Keratinocyte (primary cell): ENCODE results near the gene PDILT.

Source experiments
- EZH2 ChIP-seq: IDR thresholded peaks from one replicate; pipeline ENCODE4 v1.6.1; 2012; ENCODE audit warnings: inconsistent platforms, mild to moderate bottlenecking, low read length, moderate library complexity
- TF ChIP-seq, protein P1 (sequence below), 3 experiments: IDR thresholded peaks in 1 of 3; conservative IDR thresholded peaks in 1 of 3; optimal IDR thresholded peaks in 1 of 3; 2 replicates in 2 of 3; 3 replicates in 1 of 3; pipeline versions ENCODE3 to v1.5.1; 2011; ENCODE audit warnings: low read length in 3 of 3, mild to moderate bottlenecking in 3 of 3, moderate library complexity in 2 of 3, control low read depth in 1 of 3, inconsistent platforms in 1 of 3; ENCODE audit not compliant: insufficient read depth in 2 of 3; ENCODE audit errors: extremely low read depth in 1 of 3

GRCh38 chr16:20369452-20370054 is 35.0 kb downstream of the PDILT start:
- TF ChIP-seq, protein P1, sequence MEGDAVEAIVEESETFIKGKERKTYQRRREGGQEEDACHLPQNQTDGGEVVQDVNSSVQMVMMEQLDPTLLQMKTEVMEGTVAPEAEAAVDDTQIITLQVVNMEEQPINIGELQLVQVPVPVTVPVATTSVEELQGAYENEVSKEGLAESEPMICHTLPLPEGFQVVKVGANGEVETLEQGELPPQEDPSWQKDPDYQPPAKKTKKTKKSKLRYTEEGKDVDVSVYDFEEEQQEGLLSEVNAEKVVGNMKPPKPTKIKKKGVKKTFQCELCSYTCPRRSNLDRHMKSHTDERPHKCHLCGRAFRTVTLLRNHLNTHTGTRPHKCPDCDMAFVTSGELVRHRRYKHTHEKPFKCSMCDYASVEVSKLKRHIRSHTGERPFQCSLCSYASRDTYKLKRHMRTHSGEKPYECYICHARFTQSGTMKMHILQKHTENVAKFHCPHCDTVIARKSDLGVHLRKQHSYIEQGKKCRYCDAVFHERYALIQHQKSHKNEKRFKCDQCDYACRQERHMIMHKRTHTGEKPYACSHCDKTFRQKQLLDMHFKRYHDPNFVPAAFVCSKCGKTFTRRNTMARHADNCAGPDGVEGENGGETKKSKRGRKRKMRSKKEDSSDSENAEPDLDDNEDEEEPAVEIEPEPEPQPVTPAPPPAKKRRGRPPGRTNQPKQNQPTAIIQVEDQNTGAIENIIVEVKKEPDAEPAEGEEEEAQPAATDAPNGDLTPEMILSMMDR (optimal IDR thresholded peaks at IDR 0.05 in 1 of 3, IDR thresholded peaks at IDR 0.05 in 1 of 3, conservative IDR thresholded peaks at IDR 0.05 in 1 of 3; ENCODE audit: extremely low read depth in 1 of 3, insufficient read depth in 2 of 3, low read length in 3 of 3), result no peak
- no peak for TF ChIP-seq EZH2
